Heart left ventricle (tissue), 16 donors: ENCODE results near the gene NAXD. TPM values are rescaled to one million over a fixed set of nuclear protein-coding genes. Genes with fewer than 3 reads are reported as not detected.
"Not testable (repeated sequence)": the region's sequence is repeated elsewhere in the genome, so short reads cannot be mapped to it uniquely, and the experiment has no call there.

ENCODE experiments used
- ATAC-seq, 4 donors: fragments of 200-7000 bp; cut with Tn5 transposase; one replicate each; pipeline ENCODE4 v1.9.1; 2020 to 2022; ENCODE audit warnings: moderate library complexity in 4 of 4, mild to moderate bottlenecking in 3 of 4, moderate number of reproducible peaks in 1 of 4
- DNase-seq, 5 donors: peaks; one replicate each; pipeline ENCODE4 v3.0.0-alpha.2; 2020
- H3K27ac ChIP-seq, 12 donors: fragments of 200-600 bp; sonication (generic) in 4 of 12; one replicate each; pipeline versions ENCODE4 v1.5.0 to v1.8.0; 2016 to 2022; ENCODE audit warnings: mild to moderate bottlenecking in 2 of 12
- H3K27me3 ChIP-seq, 9 donors: fragments of 200-600 bp; sonication (generic) in 2 of 9; one replicate each; pipeline versions ENCODE4 v1.5.1 to v1.8.0; 2016 to 2022; ENCODE audit warnings: mild to moderate bottlenecking in 3 of 9
- H3K36me3 ChIP-seq, 9 donors: fragments of 200-600 bp; sonication (generic) in 2 of 9; one replicate each; pipeline versions ENCODE4 v1.5.0 to v1.8.0; 2018 to 2022; ENCODE audit warnings: mild to moderate bottlenecking in 2 of 9
- H3K4me1 ChIP-seq, 12 donors: fragments of 200-600 bp; sonication (generic) in 4 of 12; one replicate each; pipeline versions ENCODE4 v1.5.0 to v1.8.0; 2016 to 2022; ENCODE audit warnings: mild to moderate bottlenecking in 3 of 12
- H3K4me3 ChIP-seq, 12 donors: fragments of 200-600 bp; sonication (generic) in 4 of 12; one replicate each; pipeline versions ENCODE4 v1.5.0 to v1.8.0; 2017 to 2022; ENCODE audit warnings: mild to moderate bottlenecking in 9 of 12, moderate library complexity in 4 of 12
- H3K9me3 ChIP-seq, 12 donors: fragments of 200-600 bp; sonication (generic) in 4 of 12; one replicate each; pipeline versions ENCODE4 v1.5.0 to v1.8.0; 2016 to 2022; ENCODE audit warnings: mild to moderate bottlenecking in 1 of 12
- POLR2A ChIP-seq, 2 donors: fragments of 450-650 bp; IDR thresholded peaks; one replicate each; pipeline ENCODE4 v1.6.1; 2017; ENCODE audit warnings: antibody characterized with exemption in 2 of 2, mild to moderate bottlenecking in 2 of 2, moderate library complexity in 2 of 2
- WGBS, 4 donors: extraction: QIAGEN DNeasy Blood & Tissue Kit in 2 of 4; methylation state at CpG; one replicate each; pipeline versions ENCODE4 v1.1.5 to v1.1.7; 2013 to 2018; 5-methylcytosine and 5-hydroxymethylcytosine counted together
- intact Hi-C, 10 donors: fragments of 100-400 bp; cut with DNase I; formaldehyde crosslinking; loops; one replicate each; pipeline versions ENCODE4 v1.11.1 to v1.14.2; 2022
- polyA plus RNA-seq, 2 donors: library from polyadenylated mRNA; stranded (reverse); fragments of 200-250 nt; gene quantifications; one replicate each; pipeline ENCODE4 v1.2.3, GENCODE V29; 2013
- total RNA-seq, 9 donors: library from RNA; depleted of rRNA in 2 of 9; stranded (reverse); fragments of >200 nt in 2 of 9; fragmentation: NEBNext Ultra II Directional in 3 of 9; extraction: Animal tissue kit (Norgen Biotek cat#: 25700) in 3 of 9; gene quantifications; one replicate each; pipeline versions ENCODE4 v1.1.0 to v1.2.4, GENCODE V29; 2016 to 2023
- TF ChIP-seq, protein P1 (sequence below), 12 donors: fragments of 200-600 bp; sonication (generic) in 4 of 12; IDR thresholded peaks; one replicate each; pipeline versions ENCODE4 v1.5.0 to v1.8.0; 2018 to 2022; ENCODE audit warnings: antibody characterized with exemption in 12 of 12, mild to moderate bottlenecking in 5 of 12
- donor health status: ischemic (EF 13 %, LVEDD 7.1; RV severe dilation, severe dysfunction).
- donor health status: healthy with polysubstance abuse.
- donor health status: DM: no; HTN: yes; CAD: no.
- donor health status: DM: no; HTN: no; CAD: no.
- donor health status: ischemic (EF 25% LVEDD 6.9; RV normal size, moderate dysfunction).
- donor health status: ischemic (EF 25% LVEDD 5.7; RV mildly dilated, moderate dysfunction).
- donor health status: healthy.
- donor health status: DM: yes; HTN: yes; CAD: no.
- donor health status: ischemic (EF 35%, LVEDD 5.7; RV mildly dilated, moderate dysfunction).
- donor health status: nonischemic (EF 11% LVEDD 7.7; RV severe dilation, severe dysfunction).
- donor health status: DM: yes; HTN: yes; CAD: no.
- donor health status: PGD.
- donor health status: ischemic (EF 29% LVEDD 5.4; RV normal size, mild dysfunction).
- donor health status: nonischemic (EF 23%, LVEDD 6.1; RV moderate dilation, normal function).

Gene NAXD
- total and polyA plus RNA-seq, 11 donors = 19.2 to 31.4 (median 23.4) TPM

DNA sequence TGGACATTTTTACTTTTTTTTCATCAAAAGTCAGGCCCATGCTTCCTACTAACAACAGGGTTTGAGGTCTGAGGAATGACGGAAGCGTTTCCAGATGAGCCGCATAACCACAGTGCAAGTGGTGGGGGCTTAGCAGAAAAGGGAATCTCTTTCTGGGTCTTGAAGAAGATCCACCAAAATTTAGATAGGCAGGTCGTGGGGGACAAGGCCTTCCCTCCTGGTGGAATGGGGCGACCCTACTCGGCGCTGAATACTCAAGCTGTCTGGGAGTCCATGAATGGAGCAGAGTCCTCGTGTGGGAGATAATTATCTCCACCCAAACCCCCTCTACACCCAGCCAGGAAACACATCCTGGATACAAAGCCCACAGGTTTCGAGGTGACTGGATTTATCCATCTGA lies 53.7 kb downstream of the NAXD start:
- TF ChIP-seq POLR2A (IDR thresholded peaks at IDR 0.05) = no peak
- TF ChIP-seq, protein P1, sequence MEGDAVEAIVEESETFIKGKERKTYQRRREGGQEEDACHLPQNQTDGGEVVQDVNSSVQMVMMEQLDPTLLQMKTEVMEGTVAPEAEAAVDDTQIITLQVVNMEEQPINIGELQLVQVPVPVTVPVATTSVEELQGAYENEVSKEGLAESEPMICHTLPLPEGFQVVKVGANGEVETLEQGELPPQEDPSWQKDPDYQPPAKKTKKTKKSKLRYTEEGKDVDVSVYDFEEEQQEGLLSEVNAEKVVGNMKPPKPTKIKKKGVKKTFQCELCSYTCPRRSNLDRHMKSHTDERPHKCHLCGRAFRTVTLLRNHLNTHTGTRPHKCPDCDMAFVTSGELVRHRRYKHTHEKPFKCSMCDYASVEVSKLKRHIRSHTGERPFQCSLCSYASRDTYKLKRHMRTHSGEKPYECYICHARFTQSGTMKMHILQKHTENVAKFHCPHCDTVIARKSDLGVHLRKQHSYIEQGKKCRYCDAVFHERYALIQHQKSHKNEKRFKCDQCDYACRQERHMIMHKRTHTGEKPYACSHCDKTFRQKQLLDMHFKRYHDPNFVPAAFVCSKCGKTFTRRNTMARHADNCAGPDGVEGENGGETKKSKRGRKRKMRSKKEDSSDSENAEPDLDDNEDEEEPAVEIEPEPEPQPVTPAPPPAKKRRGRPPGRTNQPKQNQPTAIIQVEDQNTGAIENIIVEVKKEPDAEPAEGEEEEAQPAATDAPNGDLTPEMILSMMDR (IDR thresholded peaks at IDR 0.05) = no peak
- 84 to 91% (median 88%) methylated on average over 9 of the region's 9 CpGs for WGBS, 4 donors
- H3K9me3 ChIP-seq = peaks cover 0 to 13% (median 0%) of the 10 kb centered on the region in 12 donors
- H3K4me1 ChIP-seq = peaks cover 0 to 21% (median 0%) of the 10 kb centered on the region in 12 donors
- H3K27me3 ChIP-seq = no peaks in the 10 kb centered on the region
- H3K4me3 ChIP-seq = no peak overlapping the region
- H3K36me3 ChIP-seq = peaks cover 0 to 65% (median 52%) of the 10 kb centered on the region in 9 donors
- no peak for ATAC-seq
- intact Hi-C loops = no loop called here
- no peak for DNase-seq
- no peak overlapping the region for H3K27ac ChIP-seq

DNA sequence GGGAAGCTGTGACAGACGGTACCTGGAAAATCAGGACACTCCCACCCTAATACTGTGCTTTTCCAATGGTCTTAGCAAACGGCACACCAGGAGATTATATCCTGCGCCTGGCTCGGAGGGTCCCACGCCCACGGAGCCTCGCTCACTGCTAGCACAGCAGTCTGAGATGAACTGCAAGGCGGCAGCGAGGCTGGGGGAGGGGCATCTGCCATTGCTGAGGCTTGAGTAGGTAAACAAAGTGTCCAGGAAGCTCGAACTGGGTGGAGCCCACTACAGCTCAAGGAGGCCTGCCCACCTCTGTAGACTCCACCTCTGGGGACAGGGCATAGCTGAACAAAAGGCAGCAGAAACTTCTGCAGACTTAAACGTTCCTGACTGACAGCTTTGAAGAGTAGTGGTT lies 54.5 kb downstream of the NAXD start:
- peaks cover 0 to 14% (median 0%) of the 10 kb centered on the region in 12 donors for H3K4me1 ChIP-seq
- H3K9me3 ChIP-seq = peaks cover 0 to 18% (median 0%) of the 10 kb centered on the region in 12 donors
- H3K36me3 ChIP-seq = peaks cover 0 to 57% (median 45%) of the 10 kb centered on the region in 9 donors
- intact Hi-C loops, H3K4me3 ChIP-seq, H3K27me3 ChIP-seq, ATAC-seq, H3K27ac ChIP-seq, DNase-seq: not testable (repeated sequence)
- WGBS, 4 donors = 95 to 100% (median 98%) methylated on average over 11 of the region's 11 CpGs

DNA sequence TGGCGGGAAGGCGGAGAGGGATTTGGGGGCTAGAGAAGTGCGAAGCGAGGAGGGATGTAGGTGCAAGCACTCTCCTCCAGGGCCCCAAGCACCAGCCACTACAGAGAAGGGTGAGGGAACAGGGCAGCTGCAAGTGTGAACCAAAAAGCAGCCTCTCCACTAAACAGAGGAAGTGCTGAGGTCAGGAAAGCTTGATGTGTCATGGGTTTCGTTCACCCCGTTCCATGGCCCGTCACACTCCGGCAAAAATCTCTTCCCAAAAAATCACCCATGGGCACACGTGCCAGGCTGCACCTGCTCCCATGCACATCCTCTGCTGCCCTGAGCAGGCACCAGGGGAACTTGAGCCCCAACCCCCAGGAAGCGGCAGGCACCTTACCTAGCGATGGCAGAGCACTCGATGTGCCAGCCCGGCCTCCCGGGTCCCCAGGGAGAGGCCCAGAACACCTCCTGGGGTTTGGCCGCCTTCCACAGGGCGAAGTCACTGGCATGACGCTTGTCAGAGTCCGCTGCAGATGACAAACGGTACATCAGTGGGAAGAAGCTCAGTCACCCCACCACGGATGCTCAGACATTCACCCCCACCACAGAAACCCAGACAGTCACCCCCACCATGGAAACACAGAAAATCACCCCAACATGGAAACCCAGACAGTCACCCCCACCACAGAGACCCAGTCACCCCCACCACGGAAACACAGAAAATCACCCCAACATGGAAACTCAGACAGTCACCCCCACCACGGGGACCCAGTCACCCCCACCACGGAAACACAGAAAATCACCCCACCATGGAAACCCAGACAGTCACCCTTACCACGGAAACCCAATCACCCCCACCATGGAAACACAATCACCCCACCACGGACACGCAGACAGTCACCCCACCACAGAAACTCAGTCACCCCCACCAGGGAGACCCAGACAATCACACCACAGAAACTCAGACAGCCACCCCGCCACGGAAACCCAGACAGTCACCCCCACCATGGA lies 61.5 kb downstream of the NAXD start:
- Histone ChIP-seq H3K36me3 (peaks cover 0 to 51% (median 42%) of the 10 kb centered on the region in 9 donors), H3K9me3 (peaks cover 0 to 7% (median 0%) of the 10 kb centered on the region in 12 donors), H3K4me1 (peaks cover 0 to 8% (median 0%) of the 10 kb centered on the region in 12 donors), H3K4me3 (no peak overlapping the region), H3K27me3 (no peaks in the 10 kb centered on the region), H3K27ac (peak overlapping the region in 1 of 12 donors; percentile 62)
- TF ChIP-seq POLR2A (IDR thresholded peaks at IDR 0.05) = no peak
- TF ChIP-seq, protein P1 (IDR thresholded peaks at IDR 0.05) = no peak
- DNase-seq (peak in 1 of 5 donors; percentile 29), ATAC-seq (peak in 3 of 4 donors; percentile 52 to 76 (median 56))
- intact Hi-C loops = no loop called here
- 86 to 94% (median 92%) methylated on average over 14 to 28 of the region's 28 CpGs for WGBS, 4 donors

DNA sequence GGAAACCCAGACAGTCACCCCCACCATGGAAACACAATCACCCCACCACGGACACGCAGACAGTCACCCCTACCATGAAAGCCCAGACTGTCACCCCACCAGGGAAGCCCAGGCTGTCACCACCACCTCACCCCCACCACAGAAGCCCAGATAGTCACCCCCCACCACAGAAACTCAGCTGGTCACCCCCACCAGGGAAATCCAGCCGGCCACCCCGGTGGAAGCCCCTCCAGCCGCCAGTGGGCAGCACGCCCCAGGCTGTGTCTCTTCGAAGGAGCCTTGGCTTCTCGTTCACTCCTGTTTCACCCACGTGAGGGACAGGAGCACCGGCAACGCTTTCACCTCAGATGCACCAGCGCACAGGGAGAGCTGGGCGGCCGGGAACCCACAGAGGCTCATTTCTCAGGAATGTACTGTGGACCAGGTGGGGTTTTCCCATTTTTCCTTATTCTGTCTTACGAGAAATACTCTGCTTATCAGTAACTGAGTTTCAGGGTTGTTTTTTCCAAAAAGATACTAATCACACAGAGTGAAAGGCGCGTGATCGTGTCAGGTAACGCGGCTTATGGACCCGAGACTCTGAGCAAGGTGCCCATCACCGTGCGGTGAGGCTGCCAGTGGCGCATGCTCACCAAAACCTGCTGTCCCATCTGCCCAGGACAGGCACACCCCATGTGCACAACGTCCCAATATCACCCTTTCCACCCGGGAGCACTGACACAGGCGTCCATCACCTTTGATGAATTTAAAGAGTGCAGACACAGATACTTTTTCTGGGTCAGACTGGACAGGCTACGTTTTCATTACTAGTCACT lies 62.6 kb downstream of the NAXD start:
- no peak for DNase-seq
- no peaks in the 10 kb centered on the region for H3K27me3 ChIP-seq
- intact Hi-C loops = no loop called here
- H3K9me3 ChIP-seq = peaks cover 0 to 7% (median 0%) of the 10 kb centered on the region in 12 donors
- TF ChIP-seq POLR2A (IDR thresholded peaks at IDR 0.05) = no peak
- TF ChIP-seq, protein P1 (IDR thresholded peaks at IDR 0.05) = no peak
- peaks cover 0 to 61% (median 53%) of the 10 kb centered on the region in 9 donors for H3K36me3 ChIP-seq
- ATAC-seq = no peak
- no peak overlapping the region for H3K4me3 ChIP-seq
- WGBS, 4 donors = 86 to 93% (median 90%) methylated on average over 19 to 28 of the region's 28 CpGs
- peaks cover 0 to 8% (median 0%) of the 10 kb centered on the region in 12 donors for H3K4me1 ChIP-seq
- H3K27ac ChIP-seq = no peak overlapping the region
